ENCODE measurements around the gene UPK1A.
A peak's percentile ranks its signal among the peaks of the same experiment; 100 is the strongest.
"Not testable (repeated sequence)": the region's sequence is repeated elsewhere in the genome, so short reads cannot be mapped to it uniquely, and the experiment has no call there.

UPK1A gene

DNA sequence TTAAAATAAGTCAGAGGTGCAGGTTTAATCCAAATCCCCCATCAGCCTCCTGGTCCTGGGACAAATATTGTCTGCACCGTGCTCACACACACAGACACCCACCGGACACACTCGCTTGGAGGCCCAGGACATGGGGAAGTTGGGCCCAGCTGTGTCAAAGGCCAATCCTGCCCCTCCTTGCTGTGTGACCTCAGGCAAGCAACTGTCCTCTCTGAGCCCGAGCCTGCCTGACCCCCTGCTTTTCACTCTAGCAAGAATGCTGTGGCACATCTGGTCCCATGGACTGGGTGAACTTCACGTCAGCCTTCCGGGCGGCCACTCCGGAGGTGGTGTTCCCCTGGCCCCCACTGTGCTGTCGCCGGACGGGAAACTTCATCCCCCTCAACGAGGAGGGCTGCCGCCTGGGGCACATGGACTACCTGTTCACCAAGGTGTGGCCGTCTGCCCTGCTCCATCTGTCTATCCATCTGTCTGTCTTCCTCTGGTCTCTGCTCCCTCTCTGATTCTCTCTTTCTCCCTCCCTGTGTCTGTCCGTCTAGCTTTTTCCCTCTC is 9.3 kb downstream of the UPK1A start:
- Histone ChIP-seq H3K9me3 (ENCODE audit: low read length) (no peaks in the 10 kb centered on the region), H3K79me2 (ENCODE audit: insufficient read depth, low read length) (no peaks in the 10 kb centered on the region), H3F3A (ENCODE audit: insufficient read depth, low read length) (no peaks in the 10 kb centered on the region), H3K9me2 (ENCODE audit: low read depth, low read length) (no peaks in the 10 kb centered on the region), H3K4me2 (ENCODE audit: low read length) (no peak overlapping the region), H4K20me1 (ENCODE audit: insufficient read depth, low read length) (no peaks in the 10 kb centered on the region), H3K36me3 (ENCODE audit: insufficient read depth, low read length) (no peaks in the 10 kb centered on the region), H3K9ac (ENCODE audit: low read length) (no peak overlapping the region), H2AFZ (ENCODE audit: low read length) (no peak overlapping the region), H3K27ac (ENCODE audit: low read depth, low read length, poor library complexity, severe bottlenecking) (no peak overlapping the region), H3K4me3 (ENCODE audit: low read depth, low read length, poor library complexity, severe bottlenecking) (no peak overlapping the region), H3K4me1 (ENCODE audit: insufficient read depth, low read length, severe bottlenecking) (no peaks in the 10 kb centered on the region), H3K27me3 (ENCODE audit: insufficient read depth, low read length) (peaks cover 4% of the 10 kb centered on the region; the same call in 1 of the 2 replicates)
- TF ChIP-seq EZH2 (IDR thresholded peaks at IDR 0.05; ENCODE audit: borderline replicate concordance, low read length) (no peak), CTCF (IDR thresholded peaks at IDR 0.05; ENCODE audit: low read length) (no peak)

- H3K9me3 ChIP-seq (ENCODE audit: low read length), result no peaks in the 10 kb centered on the region
Measured at GRCh38 chr19:35689836-35690235, 23.5 kb downstream of the UPK1A start.

DNA sequence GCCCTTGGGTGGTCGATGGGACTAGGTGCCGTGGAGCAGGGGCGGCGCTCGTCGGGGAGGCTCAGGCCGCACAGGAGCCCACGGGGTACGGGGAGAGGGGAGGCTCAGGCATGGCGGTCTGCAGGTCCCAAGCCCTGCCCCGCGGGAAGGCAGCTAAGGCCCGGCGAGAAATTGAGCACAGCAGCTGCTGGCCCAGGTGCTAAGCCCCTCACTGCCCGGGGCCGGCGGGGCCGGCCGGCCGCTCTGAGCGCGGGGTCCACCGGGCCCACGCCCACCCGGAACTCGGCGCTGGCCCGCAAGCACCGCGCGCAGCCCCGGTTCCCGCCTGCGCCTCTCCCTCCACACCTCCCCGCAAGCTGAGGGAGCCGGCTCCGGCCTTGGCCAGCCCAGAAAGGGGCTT is 24.8 kb downstream of the UPK1A start:
- not testable (repeated sequence) for H4K20me1 ChIP-seq (ENCODE audit: insufficient read depth, low read length); H3K4me3 ChIP-seq (ENCODE audit: low read depth, low read length, poor library complexity, severe bottlenecking); H3K27ac ChIP-seq (ENCODE audit: low read depth, low read length, poor library complexity, severe bottlenecking)

More at GRCh38 chr19:35689836-35690235, 23.5 kb downstream of the UPK1A start:
- no peak overlapping the region for H3K9ac ChIP-seq (ENCODE audit: low read length)
- no peaks in the 10 kb centered on the region; the same call in 1 of the 2 replicates for H3K27me3 ChIP-seq (ENCODE audit: insufficient read depth, low read length)
- no peak overlapping the region for H3K27ac ChIP-seq (ENCODE audit: low read depth, low read length, poor library complexity, severe bottlenecking)
- H3K4me1 ChIP-seq (ENCODE audit: insufficient read depth, low read length, severe bottlenecking), result no peaks in the 10 kb centered on the region
- no peaks in the 10 kb centered on the region for H4K20me1 ChIP-seq (ENCODE audit: insufficient read depth, low read length)
- no peaks in the 10 kb centered on the region for H3K36me3 ChIP-seq (ENCODE audit: insufficient read depth, low read length)
- H3K4me2 ChIP-seq (ENCODE audit: low read length), result no peak overlapping the region
- no peaks in the 10 kb centered on the region for H3F3A ChIP-seq (ENCODE audit: insufficient read depth, low read length)
- no peak overlapping the region for H3K4me3 ChIP-seq (ENCODE audit: low read depth, low read length, poor library complexity, severe bottlenecking)
- no peaks in the 10 kb centered on the region for H3K79me2 ChIP-seq (ENCODE audit: insufficient read depth, low read length)
- H2AFZ ChIP-seq (ENCODE audit: low read length), result no peak overlapping the region
- TF ChIP-seq CTCF (IDR thresholded peaks at IDR 0.05; ENCODE audit: low read length), result no peak
- TF ChIP-seq EZH2 (IDR thresholded peaks at IDR 0.05; ENCODE audit: borderline replicate concordance, low read length), result no peak
- no peaks in the 10 kb centered on the region for H3K9me2 ChIP-seq (ENCODE audit: low read depth, low read length)

GRCh38 chr19:35692010-35692409 is 25.7 kb downstream of the UPK1A start:
- Histone ChIP-seq H3K4me3 (ENCODE audit: low read depth, low read length, poor library complexity, severe bottlenecking) (no peak overlapping the region), H3K36me3 (ENCODE audit: insufficient read depth, low read length) (no peaks in the 10 kb centered on the region), H3K9me3 (ENCODE audit: low read length) (no peaks in the 10 kb centered on the region), H3K79me2 (ENCODE audit: insufficient read depth, low read length) (no peaks in the 10 kb centered on the region), H4K20me1 (ENCODE audit: insufficient read depth, low read length) (no peaks in the 10 kb centered on the region), H3K27ac (ENCODE audit: low read depth, low read length, poor library complexity, severe bottlenecking) (no peak overlapping the region), H3K4me1 (ENCODE audit: insufficient read depth, low read length, severe bottlenecking) (no peaks in the 10 kb centered on the region), H3K9ac (ENCODE audit: low read length) (no peak overlapping the region), H3F3A (ENCODE audit: insufficient read depth, low read length) (no peaks in the 10 kb centered on the region), H3K4me2 (ENCODE audit: low read length) (no peak overlapping the region), H3K27me3 (ENCODE audit: insufficient read depth, low read length) (no peaks in the 10 kb centered on the region; the same call in 1 of the 2 replicates), H3K9me2 (ENCODE audit: low read depth, low read length) (no peaks in the 10 kb centered on the region), H2AFZ (ENCODE audit: low read length) (no peak overlapping the region)
- peak; percentile 14; the same call in 1 of the 2 replicates for TF ChIP-seq CTCF (IDR thresholded peaks at IDR 0.05; ENCODE audit: low read length)
- no peak for TF ChIP-seq EZH2 (IDR thresholded peaks at IDR 0.05; ENCODE audit: borderline replicate concordance, low read length)

More for the DNA sequence above, 24.8 kb downstream of the UPK1A start:
- H3K9me2 ChIP-seq (ENCODE audit: low read depth, low read length); H3K9me3 ChIP-seq (ENCODE audit: low read length); H2AFZ ChIP-seq (ENCODE audit: low read length); H3K9ac ChIP-seq (ENCODE audit: low read length); H3K4me1 ChIP-seq (ENCODE audit: insufficient read depth, low read length, severe bottlenecking); H3K4me2 ChIP-seq (ENCODE audit: low read length); H3K36me3 ChIP-seq (ENCODE audit: insufficient read depth, low read length); H3K27me3 ChIP-seq (ENCODE audit: insufficient read depth, low read length); H3F3A ChIP-seq (ENCODE audit: insufficient read depth, low read length); H3K79me2 ChIP-seq (ENCODE audit: insufficient read depth, low read length): not testable (repeated sequence)

Measured in OCI-LY1 (cell line).